ENCODE data around the gene RAB11A. TPM values are rescaled to one million over a fixed set of nuclear protein-coding genes. Genes with fewer than 3 reads are reported as not detected.

The RAB11A gene
- total RNA-seq, 1 experiment from 2014 or later = 139 TPM

DNA sequence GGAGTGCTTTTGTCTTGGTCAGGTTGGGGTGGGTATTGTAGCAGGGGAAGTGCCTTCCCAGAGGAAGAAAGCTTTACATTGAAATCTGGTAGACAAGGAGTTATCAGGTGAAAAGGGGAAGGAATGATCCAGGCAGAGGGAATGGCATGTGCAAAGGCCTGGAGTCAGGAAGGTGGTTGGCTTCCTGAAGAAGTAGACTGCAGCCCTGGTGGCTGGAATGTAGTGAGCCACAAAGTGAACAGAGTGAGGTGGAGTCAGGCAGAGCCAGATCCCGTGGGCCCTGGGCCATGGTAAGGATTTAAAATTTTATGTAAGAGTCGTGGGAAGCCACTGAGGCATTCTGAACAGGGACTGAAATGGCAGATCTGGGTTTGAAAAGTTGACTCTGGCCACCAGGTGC lies 58.3 kb downstream of the RAB11A start:
- no peak overlapping the region for H3K4me3 Mint-ChIP-seq (ENCODE audit: unreplicated experiment)
- no peaks in the 10 kb centered on the region for H3K27me3 Mint-ChIP-seq (ENCODE audit: insufficient read depth, unreplicated experiment)
- intact Hi-C loops (cut with micrococcal nuclease) = no loop called here
- no peaks in the 10 kb centered on the region for H3K36me3 Mint-ChIP-seq (ENCODE audit: insufficient read depth, unreplicated experiment)
- TF ChIP-seq, protein P1, sequence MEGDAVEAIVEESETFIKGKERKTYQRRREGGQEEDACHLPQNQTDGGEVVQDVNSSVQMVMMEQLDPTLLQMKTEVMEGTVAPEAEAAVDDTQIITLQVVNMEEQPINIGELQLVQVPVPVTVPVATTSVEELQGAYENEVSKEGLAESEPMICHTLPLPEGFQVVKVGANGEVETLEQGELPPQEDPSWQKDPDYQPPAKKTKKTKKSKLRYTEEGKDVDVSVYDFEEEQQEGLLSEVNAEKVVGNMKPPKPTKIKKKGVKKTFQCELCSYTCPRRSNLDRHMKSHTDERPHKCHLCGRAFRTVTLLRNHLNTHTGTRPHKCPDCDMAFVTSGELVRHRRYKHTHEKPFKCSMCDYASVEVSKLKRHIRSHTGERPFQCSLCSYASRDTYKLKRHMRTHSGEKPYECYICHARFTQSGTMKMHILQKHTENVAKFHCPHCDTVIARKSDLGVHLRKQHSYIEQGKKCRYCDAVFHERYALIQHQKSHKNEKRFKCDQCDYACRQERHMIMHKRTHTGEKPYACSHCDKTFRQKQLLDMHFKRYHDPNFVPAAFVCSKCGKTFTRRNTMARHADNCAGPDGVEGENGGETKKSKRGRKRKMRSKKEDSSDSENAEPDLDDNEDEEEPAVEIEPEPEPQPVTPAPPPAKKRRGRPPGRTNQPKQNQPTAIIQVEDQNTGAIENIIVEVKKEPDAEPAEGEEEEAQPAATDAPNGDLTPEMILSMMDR (IDR thresholded peaks at IDR 0.05; ENCODE audit: unreplicated experiment) = peak; percentile 11
- BruUV-seq (replicated peaks) = no TSS peak
- ChIA-PET POLR2A (interaction anchor here (0.6 kb wide), 1 partner anchor 83 kb away, joined by 3 read pairs; no protein-coding TSS in a partner anchor), CTCF (interaction anchor here (0.7 kb wide), 1 partner anchor 640 kb away, joined by 3 read pairs; no protein-coding TSS in a partner anchor)
- H3K27ac Mint-ChIP-seq (ENCODE audit: low read depth, unreplicated experiment) = no peak overlapping the region
- peaks cover 6% of the 10 kb centered on the region for H3K4me1 Mint-ChIP-seq (ENCODE audit: insufficient read depth, unreplicated experiment)
- no peaks in the 10 kb centered on the region for H3K9me3 Mint-ChIP-seq (ENCODE audit: unreplicated experiment)
- peak; percentile 5 for DNase-seq (ENCODE audit: unreplicated experiment)

DNA sequence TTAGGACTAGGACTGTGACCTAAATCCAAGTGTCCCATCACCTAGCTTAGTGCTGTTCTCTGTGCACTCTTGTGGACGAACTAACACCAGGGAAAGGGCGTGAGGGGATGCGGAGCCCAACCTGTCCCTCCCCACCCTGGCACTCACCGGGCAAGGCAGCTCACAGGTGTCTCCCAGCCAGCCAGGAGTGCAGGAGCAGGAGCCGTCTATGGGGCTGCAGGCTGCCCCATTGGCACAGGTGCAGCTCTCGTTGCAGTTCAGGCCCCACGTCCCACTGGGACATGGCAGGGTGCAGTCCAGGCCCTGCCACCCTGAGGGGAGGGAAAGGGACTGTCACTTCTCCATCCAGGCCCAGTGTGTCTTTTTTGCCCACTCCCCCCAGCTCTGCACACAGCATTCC lies 60.3 kb downstream of the RAB11A start:
- H3K27ac Mint-ChIP-seq (ENCODE audit: low read depth, unreplicated experiment) = no peak overlapping the region
- H3K9me3 Mint-ChIP-seq (ENCODE audit: unreplicated experiment) = no peaks in the 10 kb centered on the region
- H3K36me3 Mint-ChIP-seq (ENCODE audit: insufficient read depth, unreplicated experiment) = no peaks in the 10 kb centered on the region
- intact Hi-C loops (cut with micrococcal nuclease) = no loop called here
- TF ChIP-seq, protein P1 (IDR thresholded peaks at IDR 0.05; ENCODE audit: unreplicated experiment) = no peak
- DNase-seq (ENCODE audit: unreplicated experiment) = no peak
- no peaks in the 10 kb centered on the region for H3K4me1 Mint-ChIP-seq (ENCODE audit: insufficient read depth, unreplicated experiment)
- ChIA-PET CTCF (interaction anchor here (1.5 kb wide), 1 partner anchor 12 kb away, joined by 3 read pairs; no protein-coding TSS in a partner anchor), POLR2A (no interaction called here)
- no peak overlapping the region for H3K4me3 Mint-ChIP-seq (ENCODE audit: unreplicated experiment)
- no peaks in the 10 kb centered on the region for H3K27me3 Mint-ChIP-seq (ENCODE audit: insufficient read depth, unreplicated experiment)
- BruUV-seq (replicated peaks) = no TSS peak

DNA sequence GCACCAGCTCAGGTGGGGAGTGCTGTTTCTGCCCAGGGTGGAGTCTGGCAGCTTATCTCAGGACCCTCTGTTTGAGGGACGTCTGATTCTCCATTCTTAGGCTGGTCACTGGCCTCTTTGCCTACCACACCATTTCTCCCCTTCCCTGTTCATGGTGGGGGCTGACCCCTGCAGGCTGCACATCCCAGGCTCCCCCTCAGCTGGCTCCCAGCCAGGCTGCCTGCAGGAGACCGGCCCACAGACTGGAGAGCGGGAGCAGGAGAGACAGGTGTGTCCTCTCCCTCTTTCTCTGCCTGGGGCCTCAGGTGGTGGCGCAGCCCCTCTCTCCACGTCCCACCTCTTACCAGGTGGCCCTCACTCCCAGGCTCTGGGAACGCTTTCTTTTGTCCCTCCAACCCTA lies 60.8 kb downstream of the RAB11A start:
- intact Hi-C loops (cut with micrococcal nuclease) = no loop called here
- Mint-ChIP-seq H3K4me1 (ENCODE audit: insufficient read depth, unreplicated experiment) (no peaks in the 10 kb centered on the region), H3K27ac (ENCODE audit: low read depth, unreplicated experiment) (no peak overlapping the region), H3K36me3 (ENCODE audit: insufficient read depth, unreplicated experiment) (no peaks in the 10 kb centered on the region), H3K4me3 (ENCODE audit: unreplicated experiment) (no peak overlapping the region), H3K9me3 (ENCODE audit: unreplicated experiment) (no peaks in the 10 kb centered on the region), H3K27me3 (ENCODE audit: insufficient read depth, unreplicated experiment) (no peaks in the 10 kb centered on the region)
- CTCF ChIA-PET = interaction anchor here (0.7 to 1.5 kb wide), 2 partner anchors 13 to 280 kb away, joined by 3 read pairs; no protein-coding TSS in a partner anchor
- no TSS peak for BruUV-seq (replicated peaks)
- POLR2A ChIA-PET = no interaction called here
- TF ChIP-seq, protein P1 (IDR thresholded peaks at IDR 0.05; ENCODE audit: unreplicated experiment) = no peak
- DNase-seq (ENCODE audit: unreplicated experiment) = no peak

DNA sequence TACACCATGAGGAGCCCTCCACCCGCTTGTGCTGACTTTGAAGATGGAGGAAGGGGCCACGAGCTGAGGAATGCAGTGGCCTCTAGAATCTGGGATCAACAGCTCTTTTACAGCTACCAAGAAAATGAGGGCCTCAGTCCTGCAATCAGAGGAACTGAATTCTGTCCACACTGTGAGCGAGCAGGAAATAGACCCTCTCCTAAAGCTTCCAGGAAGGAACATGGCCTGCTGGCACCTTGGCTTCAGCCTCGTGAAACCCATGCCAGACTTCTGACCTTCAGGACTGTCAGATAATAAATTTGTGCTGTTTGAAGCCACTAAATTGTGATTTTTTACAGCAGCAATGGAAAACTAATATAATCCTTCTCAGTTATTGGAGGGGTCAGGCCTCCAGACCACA lies 61.9 kb downstream of the RAB11A start:
- intact Hi-C loops (cut with micrococcal nuclease) = no loop called here
- no peaks in the 10 kb centered on the region for H3K27me3 Mint-ChIP-seq (ENCODE audit: insufficient read depth, unreplicated experiment)
- H3K27ac Mint-ChIP-seq (ENCODE audit: low read depth, unreplicated experiment) = no peak overlapping the region
- H3K4me1 Mint-ChIP-seq (ENCODE audit: insufficient read depth, unreplicated experiment) = no peaks in the 10 kb centered on the region
- H3K9me3 Mint-ChIP-seq (ENCODE audit: unreplicated experiment) = no peaks in the 10 kb centered on the region
- no peaks in the 10 kb centered on the region for H3K36me3 Mint-ChIP-seq (ENCODE audit: insufficient read depth, unreplicated experiment)
- H3K4me3 Mint-ChIP-seq (ENCODE audit: unreplicated experiment) = no peak overlapping the region
- ChIA-PET CTCF (interaction anchor here (0.6 to 1.2 kb wide), 2 partner anchors 9 to 352 kb away, joined by 3 read pairs; no protein-coding TSS in a partner anchor), POLR2A (interaction anchor here (0.6 kb wide), 1 partner anchor 357 kb away, joined by 3 read pairs; no protein-coding TSS in a partner anchor)
- DNase-seq (ENCODE audit: unreplicated experiment) = no peak
- no TSS peak for BruUV-seq (replicated peaks)
- TF ChIP-seq, protein P1 (IDR thresholded peaks at IDR 0.05; ENCODE audit: unreplicated experiment) = no peak

Data from MCF 10A (cell line).